Lung (tissue), 12 donors: ENCODE data around the gene C1orf198. TPM values are rescaled to one million over a fixed set of nuclear protein-coding genes. Genes with fewer than 3 reads are reported as not detected.

Source experiments
- ATAC-seq: fragments of 200-7000 bp; cut with Tn5 transposase; one replicate; pipeline ENCODE4 v1.9.1; 2020; ENCODE audit warnings: moderate number of reproducible peaks; ENCODE audit not compliant: insufficient read depth, low FRiP score
- DNase-seq, 3 donors: peaks; one replicate each; pipeline ENCODE4 v3.0.0-alpha.2; 2013 to 2017
- H3K27ac ChIP-seq, 2 donors: one replicate each; pipeline ENCODE4 v1.5.1; 2013; ENCODE audit warnings: mild to moderate bottlenecking in 2 of 2, moderate library complexity in 2 of 2, control low read depth in 1 of 2, inconsistent platforms in 1 of 2, low read depth in 1 of 2, low read length in 1 of 2
- H3K27me3 ChIP-seq, 3 donors: one replicate each; pipeline ENCODE4 v1.5.1; 2013; ENCODE audit warnings: low read length in 2 of 3; ENCODE audit not compliant: control insufficient read depth in 3 of 3, insufficient read depth in 3 of 3
- H3K36me3 ChIP-seq, 4 donors: one replicate each; pipeline ENCODE4 v1.5.1; 2013; ENCODE audit warnings: low read length in 4 of 4, mild to moderate bottlenecking in 1 of 4, moderate library complexity in 1 of 4; ENCODE audit not compliant: control insufficient read depth in 4 of 4, insufficient read depth in 4 of 4
- H3K4me1 ChIP-seq, 5 donors: one replicate each; pipeline ENCODE4 v1.5.1; 2013; ENCODE audit warnings: low read length in 5 of 5, mild to moderate bottlenecking in 2 of 5, moderate library complexity in 1 of 5; ENCODE audit not compliant: control insufficient read depth in 5 of 5, insufficient read depth in 5 of 5
- H3K4me3 ChIP-seq: one replicate; pipeline ENCODE4 v1.5.1; 2013; ENCODE audit warnings: mild to moderate bottlenecking, control low read depth, moderate library complexity
- H3K9ac ChIP-seq, 2 donors: one replicate each; pipeline ENCODE4 v1.5.1; 2013; ENCODE audit warnings: low read length in 2 of 2, control low read depth in 1 of 2; ENCODE audit not compliant: insufficient read depth in 1 of 2
- H3K9me3 ChIP-seq, 4 donors: one replicate each; pipeline ENCODE4 v1.5.1; 2013; ENCODE audit warnings: low read length in 3 of 4, mild to moderate bottlenecking in 1 of 4, moderate library complexity in 1 of 4; ENCODE audit not compliant: control insufficient read depth in 4 of 4, insufficient read depth in 3 of 4
- CTCF ChIP-seq: IDR thresholded peaks from 2 replicates; pipeline ENCODE4 v1.5.1; 2012; ENCODE audit warnings: mild to moderate bottlenecking; ENCODE audit errors: control extremely low read depth, extremely low read depth
- WGBS, 2 donors: extraction: QIAGEN DNeasy Blood & Tissue Kit; methylation state at CpG; one replicate each; pipeline ENCODE4 v1.1.7; 2013; 5-methylcytosine and 5-hydroxymethylcytosine counted together
- polyA plus RNA-seq, 2 donors: library from polyadenylated mRNA; stranded (reverse); fragments of 200-250 nt; gene quantifications; one replicate each; pipeline ENCODE4 v1.2.1, GENCODE V29; 2013
- total RNA-seq, 2 donors: library from RNA; depleted of rRNA in 1 of 2; stranded (reverse); fragments of >200 nt in 1 of 2; gene quantifications; one replicate each; pipeline ENCODE4 v1.2.1, GENCODE V29; 2014 to 2021
- donor health status: control.
- donor health status: control.
- donor health status: Bipolar disorder and iron deficiency.
- donor health status: healthy.
- donor health status: DM: yes; HTN: yes; CAD: no.

C1orf198 gene
- total and polyA plus RNA-seq, 4 donors, result 25.8 to 109 (median 49.7) TPM

- no peaks in the 10 kb centered on the region for H3K36me3 ChIP-seq
- H3K9me3 ChIP-seq, result no peaks in the 10 kb centered on the region
- H3K9ac ChIP-seq, result no peak overlapping the region
- no peak for TF ChIP-seq CTCF
- no peak for ATAC-seq
- no peak for DNase-seq
- H3K27me3 ChIP-seq, result no peaks in the 10 kb centered on the region
- WGBS, 2 donors, result 81 to 93% methylated on average over 1 of the region's 1 CpG
- no peak overlapping the region for H3K27ac ChIP-seq
- peaks cover 2 to 12% (median 7%) of the 10 kb centered on the region in 5 donors for H3K4me1 ChIP-seq
- no peak overlapping the region for H3K4me3 ChIP-seq
Measured at GRCh38 chr1:230832476-230832875, 35.8 kb downstream of the C1orf198 start.

GRCh38 chr1:230831771-230832170, 36.5 kb downstream of the C1orf198 start:
- no peak overlapping the region for H3K9ac ChIP-seq
- no peaks in the 10 kb centered on the region for H3K36me3 ChIP-seq
- no peaks in the 10 kb centered on the region for H3K9me3 ChIP-seq
- no peak for TF ChIP-seq CTCF
- H3K4me3 ChIP-seq, result no peak overlapping the region
- DNase-seq (peak in 2 of 3 donors; percentile 44 to 55), ATAC-seq (no peak)
- no peaks in the 10 kb centered on the region for H3K27me3 ChIP-seq
- H3K4me1 ChIP-seq, result peaks cover 3 to 19% (median 12%) of the 10 kb centered on the region in 5 donors
- WGBS, 2 donors, result 55 to 59% methylated on average over 1 of the region's 1 CpG
- no peak overlapping the region for H3K27ac ChIP-seq

GRCh38 chr1:230828421-230828820, 39.9 kb downstream of the C1orf198 start:
- H3K27ac ChIP-seq, result no peak overlapping the region
- 90% methylated on average over 4 of the region's 4 CpGs for WGBS, 2 donors

More at GRCh38 chr1:230828421-230828820, 39.9 kb downstream of the C1orf198 start:
- no peak overlapping the region for H3K4me3 ChIP-seq
- no peaks in the 10 kb centered on the region for H3K9me3 ChIP-seq
- ATAC-seq (no peak), DNase-seq (no peak)
- TF ChIP-seq CTCF, result no peak
- H3K27me3 ChIP-seq, result no peaks in the 10 kb centered on the region
- no peak overlapping the region for H3K9ac ChIP-seq
- H3K36me3 ChIP-seq, result no peaks in the 10 kb centered on the region
- H3K4me1 ChIP-seq, result peaks cover 13 to 34% (median 30%) of the 10 kb centered on the region in 5 donors
